Keratinocyte (primary cell): ENCODE data around the gene UGT2A2.

Experiments used
- CTCF ChIP-seq, 3 experiments: IDR thresholded peaks in 1 of 3; conservative IDR thresholded peaks in 1 of 3; optimal IDR thresholded peaks in 1 of 3; 2 replicates in 2 of 3; 3 replicates in 1 of 3; pipeline versions ENCODE3 to v1.5.1; 2011; ENCODE audit warnings: low read length in 3 of 3, mild to moderate bottlenecking in 3 of 3, moderate library complexity in 2 of 3, control low read depth in 1 of 3, inconsistent platforms in 1 of 3; ENCODE audit not compliant: insufficient read depth in 2 of 3; ENCODE audit errors: extremely low read depth in 1 of 3
- EZH2 ChIP-seq: IDR thresholded peaks from one replicate; pipeline ENCODE4 v1.6.1; 2012; ENCODE audit warnings: inconsistent platforms, mild to moderate bottlenecking, low read length, moderate library complexity

DNA sequence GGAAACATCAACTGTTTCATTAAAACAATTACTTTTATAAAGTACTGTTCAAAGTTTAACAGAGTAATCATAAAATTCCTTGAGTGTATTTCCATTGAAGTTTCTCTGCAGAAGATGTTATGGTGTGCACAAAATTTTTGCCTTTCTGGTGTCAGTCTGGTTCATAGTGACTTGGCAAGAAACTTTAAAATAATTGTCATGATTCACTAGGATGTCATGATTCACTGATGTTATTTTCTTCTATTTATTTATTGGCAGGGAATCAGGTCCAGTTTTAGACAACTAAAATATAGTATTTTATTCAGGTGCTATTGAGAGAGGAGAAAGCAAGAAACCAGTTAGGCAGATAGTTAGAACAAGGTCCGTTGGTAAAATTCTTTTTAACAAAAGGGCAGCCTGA, 9.8 kb upstream of the UGT2A2 start:
- no peak for TF ChIP-seq CTCF (optimal IDR thresholded peaks at IDR 0.05 in 1 of 3, IDR thresholded peaks at IDR 0.05 in 1 of 3, conservative IDR thresholded peaks at IDR 0.05 in 1 of 3; ENCODE audit: extremely low read depth in 1 of 3, insufficient read depth in 2 of 3, low read length in 3 of 3)
- TF ChIP-seq EZH2, result no peak
